ENCODE results near the gene CCDC68.
"Not testable (repeated sequence)": the region's sequence is repeated elsewhere in the genome, so short reads cannot be mapped to it uniquely, and the experiment has no call there.

CCDC68 gene

GRCh38 chr18:54875063-54875462 lies 84.2 kb downstream of the CCDC68 start:
- DNase-seq (ENCODE audit: low spot score): no peak

- no peak for DNase-seq (ENCODE audit: low spot score)
These were observed 85.4 kb downstream of the CCDC68 start for GRCh38 chr18:54873884-54874255.

- DNase-seq (ENCODE audit: low spot score): peak; percentile 7
These were observed 86.6 kb downstream of the CCDC68 start for GRCh38 chr18:54872681-54873080.

GRCh38 chr18:54871231-54871630 lies 88.0 kb downstream of the CCDC68 start:
- DNase-seq (ENCODE audit: low spot score): peak; percentile 59

- peak; percentile 40 for DNase-seq (ENCODE audit: low spot score)
These were observed 92.1 kb downstream of the CCDC68 start for GRCh38 chr18:54867131-54867530.

- DNase-seq (ENCODE audit: low spot score): no peak
These were observed 98.3 kb downstream of the CCDC68 start for GRCh38 chr18:54860941-54861340.

GRCh38 chr18:54859667-54860421 lies 99.4 kb downstream of the CCDC68 start:
- no peak for DNase-seq (ENCODE audit: low spot score)

- no peak for DNase-seq (ENCODE audit: low spot score)
These were observed 101.8 kb downstream of the CCDC68 start for GRCh38 chr18:54857499-54857898.

- DNase-seq (ENCODE audit: low spot score): no peak
These were observed 103.1 kb downstream of the CCDC68 start for GRCh38 chr18:54856105-54856646.

GRCh38 chr18:54855050-54855449 lies 104.2 kb downstream of the CCDC68 start:
- not testable (repeated sequence) for DNase-seq (ENCODE audit: low spot score)

GRCh38 chr18:54852780-54853675 lies 106.2 kb downstream of the CCDC68 start:
- no peak for DNase-seq (ENCODE audit: low spot score)
